Neural progenitor cell (in vitro differentiated cells): ENCODE results near the gene TSACC.

ENCODE experiments used
- EZH2 ChIP-seq: fragments of 200-600 bp; sonication (generic); IDR thresholded peaks from 2 replicates; pipeline ENCODE4 v1.6.1; 2017; ENCODE audit warnings: antibody characterized with exemption, mild to moderate bottlenecking, moderate library complexity
- EZH2phosphoT487 ChIP-seq: fragments of 200-600 bp; sonication (generic); IDR thresholded peaks from 2 replicates; pipeline ENCODE4 v1.6.1; 2017; ENCODE audit warnings: antibody characterized with exemption
- TF ChIP-seq, protein P1 (sequence below): fragments of 200-600 bp; sonication (generic); IDR thresholded peaks from 2 replicates; pipeline ENCODE4 v1.5.1; 2017; ENCODE audit warnings: antibody characterized with exemption, mild to moderate bottlenecking

DNA sequence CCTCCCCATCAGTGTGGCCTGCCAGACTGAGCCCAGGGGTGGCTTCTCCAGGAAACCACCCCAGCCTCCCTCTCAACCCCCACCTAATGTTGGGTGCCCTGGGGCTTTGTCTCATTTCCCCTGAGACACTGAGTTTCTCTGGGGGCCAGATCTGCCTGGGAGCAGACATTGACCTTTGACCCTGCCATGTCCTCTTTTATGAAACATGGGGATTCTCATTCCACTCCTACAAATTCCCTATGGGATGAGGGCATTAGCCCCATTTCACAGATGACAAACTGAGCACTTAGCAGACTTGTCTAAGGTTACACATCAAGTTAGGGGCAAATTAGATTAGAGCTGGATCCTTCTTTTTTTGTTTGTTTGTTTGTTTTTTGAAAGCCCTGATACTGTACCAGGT lies 54.8 kb downstream of the TSACC start:
- TF ChIP-seq, protein P1, sequence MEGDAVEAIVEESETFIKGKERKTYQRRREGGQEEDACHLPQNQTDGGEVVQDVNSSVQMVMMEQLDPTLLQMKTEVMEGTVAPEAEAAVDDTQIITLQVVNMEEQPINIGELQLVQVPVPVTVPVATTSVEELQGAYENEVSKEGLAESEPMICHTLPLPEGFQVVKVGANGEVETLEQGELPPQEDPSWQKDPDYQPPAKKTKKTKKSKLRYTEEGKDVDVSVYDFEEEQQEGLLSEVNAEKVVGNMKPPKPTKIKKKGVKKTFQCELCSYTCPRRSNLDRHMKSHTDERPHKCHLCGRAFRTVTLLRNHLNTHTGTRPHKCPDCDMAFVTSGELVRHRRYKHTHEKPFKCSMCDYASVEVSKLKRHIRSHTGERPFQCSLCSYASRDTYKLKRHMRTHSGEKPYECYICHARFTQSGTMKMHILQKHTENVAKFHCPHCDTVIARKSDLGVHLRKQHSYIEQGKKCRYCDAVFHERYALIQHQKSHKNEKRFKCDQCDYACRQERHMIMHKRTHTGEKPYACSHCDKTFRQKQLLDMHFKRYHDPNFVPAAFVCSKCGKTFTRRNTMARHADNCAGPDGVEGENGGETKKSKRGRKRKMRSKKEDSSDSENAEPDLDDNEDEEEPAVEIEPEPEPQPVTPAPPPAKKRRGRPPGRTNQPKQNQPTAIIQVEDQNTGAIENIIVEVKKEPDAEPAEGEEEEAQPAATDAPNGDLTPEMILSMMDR, result no peak
- TF ChIP-seq EZH2 (no peak), EZH2phosphoT487 (no peak)
